A673 (cell line): ENCODE data around the gene BICD1.

Experiments
- EZH2 ChIP-seq: fragments of 200-600 bp; sonication (generic); IDR thresholded peaks from 2 replicates; pipeline ENCODE4 v1.6.1; 2017; ENCODE audit warnings: borderline replicate concordance, low read depth, mild to moderate bottlenecking, mixed read lengths, antibody characterized with exemption, low read length; ENCODE audit not compliant: poor library complexity, severe bottlenecking
- TF ChIP-seq, protein P1 (sequence below): fragments of 300-800, 200-600 bp; sonication (generic); conservative IDR thresholded peaks from 2 replicates; pipeline ENCODE4 v1.5.1; 2017; ENCODE audit warnings: low read depth, mild to moderate bottlenecking, antibody characterized with exemption, low read length, moderate library complexity, mixed read lengths

DNA sequence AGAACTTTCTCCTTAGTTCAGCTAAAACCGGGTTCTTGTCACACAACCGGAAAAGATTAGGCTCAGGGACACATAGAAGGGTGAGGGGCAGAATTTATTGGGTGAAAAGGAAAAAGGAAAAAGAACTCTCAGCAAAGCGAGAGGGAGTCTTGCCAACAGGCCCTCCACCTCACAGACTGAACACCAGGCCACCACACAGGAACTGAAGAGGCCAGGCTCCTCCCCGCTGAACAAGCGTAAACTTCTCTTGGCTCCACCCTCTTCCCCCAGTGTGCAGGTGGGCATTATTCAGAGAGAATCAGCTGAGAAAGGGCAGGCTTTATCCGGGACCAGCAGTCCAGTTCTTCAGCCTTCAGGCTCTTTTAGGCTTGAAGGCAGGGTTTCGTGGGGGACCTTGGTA is 167.1 kb downstream of the BICD1 start:
- TF ChIP-seq, protein P1, sequence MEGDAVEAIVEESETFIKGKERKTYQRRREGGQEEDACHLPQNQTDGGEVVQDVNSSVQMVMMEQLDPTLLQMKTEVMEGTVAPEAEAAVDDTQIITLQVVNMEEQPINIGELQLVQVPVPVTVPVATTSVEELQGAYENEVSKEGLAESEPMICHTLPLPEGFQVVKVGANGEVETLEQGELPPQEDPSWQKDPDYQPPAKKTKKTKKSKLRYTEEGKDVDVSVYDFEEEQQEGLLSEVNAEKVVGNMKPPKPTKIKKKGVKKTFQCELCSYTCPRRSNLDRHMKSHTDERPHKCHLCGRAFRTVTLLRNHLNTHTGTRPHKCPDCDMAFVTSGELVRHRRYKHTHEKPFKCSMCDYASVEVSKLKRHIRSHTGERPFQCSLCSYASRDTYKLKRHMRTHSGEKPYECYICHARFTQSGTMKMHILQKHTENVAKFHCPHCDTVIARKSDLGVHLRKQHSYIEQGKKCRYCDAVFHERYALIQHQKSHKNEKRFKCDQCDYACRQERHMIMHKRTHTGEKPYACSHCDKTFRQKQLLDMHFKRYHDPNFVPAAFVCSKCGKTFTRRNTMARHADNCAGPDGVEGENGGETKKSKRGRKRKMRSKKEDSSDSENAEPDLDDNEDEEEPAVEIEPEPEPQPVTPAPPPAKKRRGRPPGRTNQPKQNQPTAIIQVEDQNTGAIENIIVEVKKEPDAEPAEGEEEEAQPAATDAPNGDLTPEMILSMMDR = no peak
- no peak for TF ChIP-seq EZH2
